AG08396 (cell line): ENCODE data around the gene TNFRSF19.
A peak's percentile ranks its signal among the peaks of the same experiment; 100 is the strongest.
"Not testable (repeated sequence)": the region's sequence is repeated elsewhere in the genome, so short reads cannot be mapped to it uniquely, and the experiment has no call there.

Experiments
- DNase-seq: peaks from one replicate; pipeline ENCODE4 v3.0.0; 2012; ENCODE audit warnings: low spot score, mixed read lengths

Gene TNFRSF19

GRCh38 chr13:23654111-23655110 is 84.2 kb downstream of the TNFRSF19 start:
- DNase-seq: peak; percentile 49

GRCh38 chr13:23655321-23655720 is 85.1 kb downstream of the TNFRSF19 start:
- no peak for DNase-seq

GRCh38 chr13:23656637-23657371 is 86.6 kb downstream of the TNFRSF19 start:
- DNase-seq: peak; percentile 41

- DNase-seq: no peak
Measured at GRCh38 chr13:23658929-23659541, 88.8 kb downstream of the TNFRSF19 start.

- no peak for DNase-seq
Measured at GRCh38 chr13:23660249-23660648, 90.0 kb downstream of the TNFRSF19 start.

- no peak for DNase-seq
Measured at GRCh38 chr13:23666582-23666981, 96.4 kb downstream of the TNFRSF19 start.

- DNase-seq: no peak
Measured at GRCh38 chr13:23667750-23668149, 97.5 kb downstream of the TNFRSF19 start.

- DNase-seq: no peak
Measured at GRCh38 chr13:23668562-23668961, 98.3 kb downstream of the TNFRSF19 start.

- DNase-seq: no peak
Measured at GRCh38 chr13:23670793-23671192, 100.6 kb downstream of the TNFRSF19 start.

- DNase-seq: no peak
Measured at GRCh38 chr13:23671377-23671776, 101.2 kb downstream of the TNFRSF19 start.

GRCh38 chr13:23671897-23672296 is 101.7 kb downstream of the TNFRSF19 start:
- peak; percentile 40 for DNase-seq

- DNase-seq: no peak
Measured at GRCh38 chr13:23672616-23673015, 102.4 kb downstream of the TNFRSF19 start.

GRCh38 chr13:23673354-23673753 is 103.1 kb downstream of the TNFRSF19 start:
- peak; percentile 86 for DNase-seq

- no peak for DNase-seq
Measured at GRCh38 chr13:23673867-23674605, 103.8 kb downstream of the TNFRSF19 start.

GRCh38 chr13:23674795-23675640 is 104.8 kb downstream of the TNFRSF19 start:
- DNase-seq: peak; percentile 74

- DNase-seq: not testable (repeated sequence)
Measured at GRCh38 chr13:23677679-23678288, 107.6 kb downstream of the TNFRSF19 start.

- DNase-seq: no peak
Measured at GRCh38 chr13:23678795-23679194, 108.6 kb downstream of the TNFRSF19 start.

GRCh38 chr13:23679220-23679619 is 109.0 kb downstream of the TNFRSF19 start:
- DNase-seq: peak; percentile 40

GRCh38 chr13:23680845-23681669 is 110.8 kb downstream of the TNFRSF19 start:
- no peak for DNase-seq
